RCC 7860 (cell line): ENCODE measurements around the gene DSCAM.

Experiments
- DNase-seq: peaks from one replicate; pipeline ENCODE4 v3.0.0-alpha.2; 2015; ENCODE audit warnings: low spot score
- FAIRE-seq: peaks from 2 replicates; lab custom pipeline; 2012; peaks lifted over from hg19 to GRCh38; lab: Jason Lieb, UNC

The DSCAM gene

GRCh38 chr21:40841524-40842196, 5.3 kb downstream of the DSCAM start:
- no peak for FAIRE-seq
- no peak for DNase-seq

GRCh38 chr21:40840401-40841125, 6.4 kb downstream of the DSCAM start:
- DNase-seq (no peak), FAIRE-seq (no peak)

DNA sequence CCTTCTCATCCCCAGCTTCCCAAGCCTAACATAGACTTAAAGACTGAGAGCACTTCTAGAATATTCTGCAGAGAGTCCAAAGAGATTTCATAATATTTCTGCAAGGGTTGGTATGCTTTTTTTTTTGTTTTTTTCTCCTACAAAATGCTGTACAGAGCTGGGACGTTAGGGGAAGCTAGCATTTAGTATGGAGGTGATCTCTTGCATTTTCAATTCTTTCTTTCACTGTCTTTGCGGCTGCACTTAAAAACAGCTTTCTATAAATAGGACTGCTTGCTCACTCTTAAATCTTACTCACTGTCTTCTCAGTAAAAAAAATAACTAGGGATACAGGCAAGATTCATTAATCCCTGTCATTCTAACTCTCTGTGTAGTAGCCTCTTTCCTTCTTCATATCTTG, 7.4 kb downstream of the DSCAM start:
- no peak for DNase-seq
- FAIRE-seq = no peak

DNA sequence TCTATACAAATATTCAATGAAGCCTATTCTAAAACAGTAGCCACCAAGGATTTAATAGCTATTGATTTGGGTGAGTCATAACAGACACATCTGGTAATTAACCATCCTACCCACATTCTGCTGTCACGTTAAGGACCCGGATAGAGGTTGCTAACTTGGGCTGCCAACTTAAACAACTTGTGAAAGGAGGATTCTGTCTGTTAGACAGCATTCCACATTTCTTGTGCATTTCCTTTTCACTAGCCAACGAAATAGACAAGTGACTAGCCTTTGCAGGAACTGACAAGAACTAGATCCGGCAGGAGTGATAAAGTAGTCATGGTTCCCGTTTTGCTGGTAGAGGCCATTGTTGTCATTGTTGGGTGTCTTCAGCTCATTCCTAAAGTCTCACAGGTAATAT, 9.5 kb downstream of the DSCAM start:
- FAIRE-seq = no peak

GRCh38 chr21:40835184-40835694, 11.7 kb downstream of the DSCAM start:
- DNase-seq = no peak
- FAIRE-seq = no peak

More for the DNA sequence above, 9.5 kb downstream of the DSCAM start:
- DNase-seq = no peak

DNA sequence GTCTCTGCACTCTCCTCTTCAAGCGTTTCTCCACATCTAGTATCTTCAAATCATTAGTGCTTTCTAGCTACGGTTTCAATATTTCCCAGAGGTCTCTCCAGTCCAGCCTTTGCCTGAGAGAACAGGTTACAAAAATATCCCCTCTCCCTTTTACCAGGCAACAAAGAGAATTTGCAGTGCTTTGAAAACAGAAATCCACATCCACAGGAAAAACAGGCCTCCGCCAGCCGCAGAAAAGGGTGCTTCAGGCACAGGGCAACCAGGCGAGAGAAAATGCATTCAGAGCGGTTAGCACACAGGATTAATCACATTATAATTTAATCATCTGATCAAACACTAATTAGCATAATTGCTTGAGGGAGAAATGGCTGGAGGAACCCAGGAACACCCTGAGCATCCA, 13.8 kb downstream of the DSCAM start:
- DNase-seq (no peak), FAIRE-seq (no peak)

DNA sequence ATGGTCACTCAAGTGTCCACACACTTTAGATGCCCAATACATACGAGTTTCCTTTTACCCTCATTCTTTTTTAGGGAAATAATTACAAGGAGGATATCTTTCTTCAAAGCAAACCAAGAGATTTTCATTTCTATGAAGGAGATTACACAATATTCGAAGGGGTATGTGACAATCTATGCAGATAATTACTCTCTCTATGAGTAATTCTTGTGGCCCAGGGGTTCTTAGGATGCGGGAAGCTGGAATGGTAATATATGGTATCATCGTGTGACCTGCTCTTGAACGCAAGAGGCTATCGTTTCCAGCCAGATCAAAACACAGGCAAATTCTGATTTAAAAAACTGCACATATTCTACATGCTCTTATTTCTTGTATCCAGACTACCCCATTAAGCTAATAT, 14.6 kb downstream of the DSCAM start:
- no peak for DNase-seq
- FAIRE-seq = no peak

DNA sequence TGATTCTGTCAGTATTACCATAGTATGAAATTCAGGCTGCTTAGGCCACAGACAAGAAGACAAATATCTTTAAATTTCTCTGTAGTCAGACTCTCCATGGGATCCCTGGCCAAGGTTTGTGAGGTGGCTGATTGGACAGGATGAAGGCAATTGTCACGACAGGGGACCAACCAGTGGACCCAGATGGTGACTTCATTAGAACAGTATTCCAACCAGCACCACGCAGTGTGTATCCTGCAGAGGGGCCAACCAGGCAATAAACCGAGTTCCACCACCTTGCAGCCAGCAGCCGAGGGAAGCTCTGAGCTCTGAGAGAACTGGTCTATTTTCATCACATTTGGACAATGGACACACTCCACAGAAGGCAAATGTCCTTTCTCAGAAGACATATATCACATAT, 16.1 kb downstream of the DSCAM start:
- FAIRE-seq (no peak), DNase-seq (no peak)

DNA sequence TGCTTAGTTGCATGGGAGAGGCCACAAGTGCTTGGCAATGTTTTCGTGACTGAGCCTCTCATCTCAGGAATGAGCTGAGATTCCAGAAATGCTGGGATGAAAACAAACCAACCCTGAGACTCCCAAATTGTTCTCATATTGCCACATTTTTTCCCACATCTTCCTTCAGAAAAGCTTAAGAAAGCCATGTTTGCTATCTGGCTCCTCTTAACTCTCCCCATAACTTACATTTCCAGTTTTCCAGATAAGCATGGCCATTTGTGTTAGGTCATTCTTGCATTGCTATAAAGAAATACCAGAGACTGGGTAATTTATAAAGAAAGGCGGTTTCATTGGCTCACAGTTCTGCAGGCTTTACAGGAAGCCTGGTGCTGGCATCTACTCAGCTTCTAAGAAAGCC, 17.2 kb downstream of the DSCAM start:
- FAIRE-seq (no peak), DNase-seq (no peak)

DNA sequence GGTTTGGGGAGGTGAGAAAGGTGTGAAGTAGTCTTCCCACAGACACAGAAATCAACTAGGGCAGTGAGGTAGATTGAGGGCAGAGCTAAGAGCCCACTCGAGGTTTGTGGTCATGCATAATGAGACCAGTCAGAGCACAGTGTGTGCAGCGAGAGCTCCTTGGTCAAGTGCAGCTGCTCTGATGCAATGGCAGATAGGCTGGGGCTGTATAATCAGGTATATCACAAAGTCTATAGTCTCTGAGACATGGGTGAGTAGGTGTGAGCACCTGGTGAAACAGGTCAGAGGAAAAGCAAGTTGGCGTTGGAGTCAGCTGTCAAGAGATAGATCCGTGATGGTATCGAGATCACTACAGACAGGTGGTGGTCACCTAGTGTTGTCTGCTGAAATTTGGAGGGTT, 17.6 kb downstream of the DSCAM start:
- no peak for FAIRE-seq
- no peak for DNase-seq

- no peak for FAIRE-seq
- DNase-seq = no peak
Measured at GRCh38 chr21:40827509-40827908, 19.4 kb downstream of the DSCAM start.

DNA sequence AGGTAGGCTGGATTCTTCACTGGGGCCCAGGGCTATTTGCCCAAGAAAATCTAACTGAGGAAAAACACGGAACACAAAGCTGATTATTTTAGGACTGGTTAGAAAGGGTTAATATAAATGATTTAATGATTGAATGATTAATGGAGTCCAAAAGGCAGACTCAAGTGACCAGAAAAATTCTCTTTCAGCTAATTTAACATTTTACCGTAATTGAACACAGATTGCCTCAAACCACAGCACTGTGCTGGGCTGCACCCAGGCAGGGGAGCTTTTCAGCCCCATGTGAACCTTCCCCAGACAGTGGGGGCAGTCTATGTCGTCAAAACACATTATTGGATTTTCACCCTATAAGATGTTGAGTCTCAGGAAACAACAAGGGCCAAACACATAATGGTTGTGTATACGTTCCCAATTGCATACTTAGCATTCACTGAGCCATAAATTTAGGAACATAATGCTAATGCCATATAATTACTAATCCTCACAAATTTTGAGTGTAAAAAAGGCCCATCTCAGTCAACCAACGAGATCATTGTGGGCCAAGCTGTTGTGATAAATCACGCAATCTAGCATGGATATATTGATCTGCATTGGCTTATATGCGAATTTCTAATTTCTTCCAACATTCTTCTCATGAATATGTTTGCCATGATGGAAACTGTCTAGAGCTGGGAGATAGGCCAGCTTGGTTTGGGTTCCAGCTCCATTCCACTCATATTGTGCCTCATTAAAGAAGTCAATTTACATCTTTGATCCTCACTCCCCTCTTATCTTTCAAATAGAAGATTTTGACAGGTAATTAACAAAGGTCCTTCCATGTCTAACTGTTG, 27.7 kb downstream of the DSCAM start:
- DNase-seq = no peak
- FAIRE-seq = no peak

DNA sequence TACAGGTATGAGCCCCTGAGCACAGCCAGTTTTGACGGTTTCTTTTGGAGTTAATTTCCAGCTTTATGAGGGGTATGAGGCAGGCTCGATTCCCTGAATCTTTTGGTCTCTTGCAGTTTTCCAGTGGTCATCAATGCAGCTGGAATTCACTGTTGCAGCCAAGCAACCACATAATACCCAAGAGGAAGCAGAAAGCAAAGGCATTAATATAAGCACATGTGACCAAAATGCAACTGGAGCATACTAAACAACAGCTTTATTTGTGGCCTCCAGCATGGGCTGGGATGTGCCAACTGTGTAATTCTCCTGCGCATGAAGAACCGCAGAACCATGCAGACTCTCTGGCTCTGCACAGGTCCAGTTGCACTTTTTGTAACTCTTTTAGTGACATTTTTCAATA, 33.0 kb downstream of the DSCAM start:
- FAIRE-seq (no peak), DNase-seq (no peak)

DNA sequence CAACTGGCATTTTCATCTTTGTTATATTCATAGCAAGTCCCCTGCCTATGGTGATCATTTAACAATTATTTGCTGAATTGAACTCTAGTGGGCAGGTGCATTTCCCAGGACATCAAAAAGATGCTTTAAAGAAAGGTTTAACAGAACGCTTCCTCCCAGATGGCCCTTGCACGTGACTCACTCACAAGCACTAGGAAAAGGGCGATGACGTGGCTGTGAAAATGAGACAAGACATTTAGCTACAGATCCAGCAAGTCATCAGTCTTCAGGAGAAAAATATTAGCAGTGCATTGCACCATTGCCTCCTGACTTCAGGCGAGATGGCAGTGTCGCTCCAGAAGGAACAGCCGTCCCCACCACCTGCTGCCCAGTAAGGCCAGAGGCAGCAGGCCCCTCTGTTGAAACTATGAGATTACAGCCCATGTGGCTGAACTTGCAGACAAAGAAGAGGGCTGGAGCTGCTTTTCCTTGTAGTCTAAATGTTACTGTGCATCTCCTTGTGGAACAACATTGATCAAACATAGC, 37.2 kb downstream of the DSCAM start:
- no peak for FAIRE-seq

DNA sequence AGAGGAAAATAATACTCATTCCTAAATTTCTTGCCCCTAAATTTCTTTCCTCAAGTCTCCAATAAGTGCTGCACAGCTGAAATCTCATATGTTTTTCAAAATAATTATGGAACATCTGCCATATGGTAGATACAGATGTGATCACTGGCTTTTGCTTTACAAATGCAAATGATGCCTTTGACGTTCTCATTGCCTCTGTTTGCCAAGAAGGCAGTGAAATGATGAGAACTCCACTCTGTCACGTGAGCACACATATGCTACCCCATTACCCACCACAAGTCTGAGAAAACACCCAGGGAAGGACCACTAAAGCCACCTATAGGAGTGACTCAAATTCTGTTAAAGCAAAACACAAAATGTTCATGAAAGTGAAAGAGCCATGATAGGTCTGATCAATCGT, 43.9 kb downstream of the DSCAM start:
- no peak for DNase-seq

More for the DNA sequence above, 37.2 kb downstream of the DSCAM start:
- no peak for DNase-seq

GRCh38 chr21:40800126-40800525, 46.8 kb downstream of the DSCAM start:
- no peak for FAIRE-seq
- no peak for DNase-seq

More for the DNA sequence above, 43.9 kb downstream of the DSCAM start:
- FAIRE-seq = no peak

DNA sequence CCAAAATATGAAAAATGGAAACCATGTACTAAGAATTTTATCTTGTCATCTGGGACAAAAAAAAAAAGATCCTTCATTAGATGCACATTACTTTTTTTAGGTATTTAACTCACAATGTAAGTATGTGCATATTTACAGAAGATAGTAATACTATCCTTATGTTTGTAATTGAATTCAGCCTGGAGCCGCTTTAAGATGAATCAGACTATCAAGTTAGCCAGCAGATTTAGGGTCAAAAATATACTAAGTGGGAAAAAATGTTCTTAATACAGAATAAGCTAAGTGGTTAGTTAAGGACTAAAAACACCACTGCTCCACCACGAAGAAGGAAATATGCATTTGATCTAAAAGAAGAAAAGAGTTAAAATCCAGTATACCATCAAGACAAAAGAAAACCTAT, 49.1 kb downstream of the DSCAM start:
- DNase-seq (no peak), FAIRE-seq (no peak)

- FAIRE-seq = no peak
- DNase-seq = no peak
Measured at GRCh38 chr21:40797410-40797809, 49.5 kb downstream of the DSCAM start.

DNA sequence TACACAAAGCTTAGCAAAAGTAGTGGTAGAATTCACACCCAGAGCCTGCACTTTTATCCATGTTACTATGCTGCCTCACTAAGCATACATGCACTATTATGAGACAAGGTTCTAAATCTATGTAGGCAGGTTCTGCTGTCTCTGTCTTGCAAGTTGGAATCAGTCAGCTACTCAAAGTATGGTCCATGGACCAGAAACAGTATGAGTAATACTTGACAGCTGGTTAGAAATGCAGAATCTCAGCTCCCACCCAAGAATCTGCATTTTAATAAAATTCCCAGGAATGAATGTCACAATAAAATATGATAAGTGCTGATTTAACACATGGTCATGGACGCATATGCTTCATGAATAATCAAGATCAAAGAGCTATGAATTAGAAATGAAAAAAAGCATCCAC, 50.5 kb downstream of the DSCAM start:
- FAIRE-seq (no peak), DNase-seq (no peak)

DNA sequence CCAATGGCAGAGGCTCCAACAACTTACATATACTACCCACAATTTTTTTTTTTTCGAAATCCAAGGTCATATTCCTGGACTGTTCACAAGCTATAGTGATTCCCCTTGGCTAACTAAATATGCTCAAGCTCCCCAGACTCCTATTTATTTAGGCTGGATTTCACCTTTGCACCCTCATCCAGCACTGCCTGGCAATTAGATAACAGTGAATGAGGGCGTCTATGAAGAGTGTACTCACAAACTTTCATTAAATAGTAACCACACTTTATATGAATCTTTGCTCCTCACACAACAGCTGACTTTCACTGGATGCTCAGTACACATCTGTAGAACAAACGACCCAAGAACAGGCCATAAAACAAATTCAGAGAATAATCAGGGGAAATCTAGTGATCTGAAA, 51.6 kb downstream of the DSCAM start:
- FAIRE-seq = no peak

More for the DNA sequence above, 51.6 kb downstream of the DSCAM start:
- DNase-seq = no peak
